Measurements from ENCODE around the gene PTPMT1.

PTPMT1 gene

GRCh38 chr11:47583844-47584243 lies 18.4 kb downstream of the PTPMT1 start:
- TF ChIP-seq POLR2A (IDR thresholded peaks at IDR 0.05; ENCODE audit: low read depth, low read length), result no peak
- DNase-seq (ENCODE audit: insufficient read length, low spot score) (no peak), FAIRE-seq (no peak)

- TF ChIP-seq POLR2A (IDR thresholded peaks at IDR 0.05; ENCODE audit: low read depth, low read length), result no peak
- FAIRE-seq (no peak), DNase-seq (ENCODE audit: insufficient read length, low spot score) (no peak)
These were observed 20.9 kb downstream of the PTPMT1 start, which contains the start of gene FAM180B for GRCh38 chr11:47586098-47586855. Gene FAM180B (plus strand): TSS chr11:47586678. CDS start chr11:47586769, 91 bp downstream.

GRCh38 chr11:47587039-47587716 lies 21.8 kb downstream of the PTPMT1 start:
- no peak for TF ChIP-seq POLR2A (IDR thresholded peaks at IDR 0.05; ENCODE audit: low read depth, low read length)
- DNase-seq (ENCODE audit: insufficient read length, low spot score) (no peak), FAIRE-seq (no peak)

- FAIRE-seq, result no peak
- no peak for DNase-seq (ENCODE audit: insufficient read length, low spot score)
- TF ChIP-seq POLR2A (IDR thresholded peaks at IDR 0.05; ENCODE audit: low read depth, low read length), result no peak
These were observed 22.4 kb downstream of the PTPMT1 start for GRCh38 chr11:47587723-47588326.

GRCh38 chr11:47589118-47589517 lies 23.7 kb downstream of the PTPMT1 start:
- no peak for DNase-seq (ENCODE audit: insufficient read length, low spot score)

GRCh38 chr11:47589584-47589976 lies 24.2 kb downstream of the PTPMT1 start:
- no peak for TF ChIP-seq POLR2A (IDR thresholded peaks at IDR 0.05; ENCODE audit: low read depth, low read length)
- DNase-seq (ENCODE audit: insufficient read length, low spot score) (no peak), FAIRE-seq (no peak)

More at GRCh38 chr11:47589118-47589517, 23.7 kb downstream of the PTPMT1 start:
- no peak for FAIRE-seq
- no peak for TF ChIP-seq POLR2A (IDR thresholded peaks at IDR 0.05; ENCODE audit: low read depth, low read length)

GRCh38 chr11:47589977-47590861 lies 24.8 kb downstream of the PTPMT1 start:
- TF ChIP-seq POLR2A (IDR thresholded peaks at IDR 0.05; ENCODE audit: low read depth, low read length), result no peak
- no peak for DNase-seq (ENCODE audit: insufficient read length, low spot score)
- FAIRE-seq, result no peak

GRCh38 chr11:47591764-47592163 lies 26.4 kb downstream of the PTPMT1 start:
- no peak for TF ChIP-seq POLR2A (IDR thresholded peaks at IDR 0.05; ENCODE audit: low read depth, low read length)
- FAIRE-seq, result no peak
- no peak for DNase-seq (ENCODE audit: insufficient read length, low spot score)

GRCh38 chr11:47592251-47592650 lies 26.9 kb downstream of the PTPMT1 start:
- DNase-seq (ENCODE audit: insufficient read length, low spot score) (no peak), FAIRE-seq (no peak)
- TF ChIP-seq POLR2A (IDR thresholded peaks at IDR 0.05; ENCODE audit: low read depth, low read length), result no peak

GRCh38 chr11:47592970-47593369 lies 27.6 kb downstream of the PTPMT1 start:
- TF ChIP-seq POLR2A (IDR thresholded peaks at IDR 0.05; ENCODE audit: low read depth, low read length), result no peak
- DNase-seq (ENCODE audit: insufficient read length, low spot score), result no peak
- no peak for FAIRE-seq

GRCh38 chr11:47593492-47593933 lies 28.1 kb downstream of the PTPMT1 start:
- no peak for TF ChIP-seq POLR2A (IDR thresholded peaks at IDR 0.05; ENCODE audit: low read depth, low read length)
- no peak for FAIRE-seq
- no peak for DNase-seq (ENCODE audit: insufficient read length, low spot score)

- DNase-seq (ENCODE audit: insufficient read length, low spot score) (no peak), FAIRE-seq (no peak)
- TF ChIP-seq POLR2A (IDR thresholded peaks at IDR 0.05; ENCODE audit: low read depth, low read length), result no peak
These were observed 28.8 kb downstream of the PTPMT1 start, which contains the start of gene C1QTNF4 for GRCh38 chr11:47593934-47594855. Gene C1QTNF4 (minus strand): TSS chr11:47594411. CDS start chr11:47590810, 3,601 bp downstream.

Measured in H54 (cell line).